ENCODE data around the gene KHDRBS2.

DNA sequence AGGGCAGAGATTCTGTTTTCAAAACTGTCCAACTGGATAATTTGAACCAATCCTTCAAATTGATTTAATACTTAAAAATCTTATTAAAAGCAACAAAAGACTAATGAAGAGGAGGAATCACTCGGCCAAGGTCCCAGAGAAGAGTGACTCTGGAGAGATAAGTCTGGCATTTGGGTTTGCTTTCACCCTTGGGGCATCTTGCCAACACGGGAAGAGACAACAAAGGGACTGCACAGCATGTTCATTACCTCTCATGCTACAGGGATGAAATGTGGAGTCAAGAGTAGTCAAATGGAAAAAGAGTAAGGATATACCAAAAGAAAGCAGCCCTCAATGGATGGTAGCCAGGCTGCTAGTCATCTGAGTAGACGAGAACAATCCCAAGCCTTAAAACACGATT is 68.2 kb downstream of the KHDRBS2 start:
- TF ChIP-seq, protein P1, sequence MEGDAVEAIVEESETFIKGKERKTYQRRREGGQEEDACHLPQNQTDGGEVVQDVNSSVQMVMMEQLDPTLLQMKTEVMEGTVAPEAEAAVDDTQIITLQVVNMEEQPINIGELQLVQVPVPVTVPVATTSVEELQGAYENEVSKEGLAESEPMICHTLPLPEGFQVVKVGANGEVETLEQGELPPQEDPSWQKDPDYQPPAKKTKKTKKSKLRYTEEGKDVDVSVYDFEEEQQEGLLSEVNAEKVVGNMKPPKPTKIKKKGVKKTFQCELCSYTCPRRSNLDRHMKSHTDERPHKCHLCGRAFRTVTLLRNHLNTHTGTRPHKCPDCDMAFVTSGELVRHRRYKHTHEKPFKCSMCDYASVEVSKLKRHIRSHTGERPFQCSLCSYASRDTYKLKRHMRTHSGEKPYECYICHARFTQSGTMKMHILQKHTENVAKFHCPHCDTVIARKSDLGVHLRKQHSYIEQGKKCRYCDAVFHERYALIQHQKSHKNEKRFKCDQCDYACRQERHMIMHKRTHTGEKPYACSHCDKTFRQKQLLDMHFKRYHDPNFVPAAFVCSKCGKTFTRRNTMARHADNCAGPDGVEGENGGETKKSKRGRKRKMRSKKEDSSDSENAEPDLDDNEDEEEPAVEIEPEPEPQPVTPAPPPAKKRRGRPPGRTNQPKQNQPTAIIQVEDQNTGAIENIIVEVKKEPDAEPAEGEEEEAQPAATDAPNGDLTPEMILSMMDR (IDR thresholded peaks at IDR 0.05), result no peak
- TF ChIP-seq EZH2 (IDR thresholded peaks at IDR 0.05; ENCODE audit: borderline replicate concordance, insufficient read depth, low read depth, low read length, poor library complexity, severe bottlenecking), result no peak
